SU-DHL-6 (cell line): ENCODE data around the gene BANK1.

Source experiments
- H2AFZ ChIP-seq: fragments of 200-600 bp; sonication (generic); 2 replicates; pipeline ENCODE4 v1.6.1; 2014; ENCODE audit warnings: low read depth, mild to moderate bottlenecking, moderate library complexity, mixed read lengths, antibody characterized with exemption, low read length; ENCODE audit not compliant: severe bottlenecking
- H3F3A ChIP-seq: fragments of 200-600 bp; shearing (Covaris generic); 2 replicates; pipeline ENCODE4 v1.6.0; 2016; ENCODE audit warnings: antibody characterized with exemption, mild to moderate bottlenecking; ENCODE audit not compliant: insufficient read depth
- H3K27ac ChIP-seq: fragments of 200-600 bp; sonication (generic); 2 replicates; pipeline ENCODE4 v1.5.1; 2016; ENCODE audit warnings: low read depth, mild to moderate bottlenecking, low read length, moderate library complexity, mixed read lengths
- H3K27me3 ChIP-seq: fragments of 200-600 bp; sonication (generic), shearing (Covaris generic); 2 replicates; pipeline ENCODE4 v1.6.0; 2014; ENCODE audit warnings: mild to moderate bottlenecking, low read length
- H3K36me3 ChIP-seq: fragments of 200-600 bp; sonication (generic); 2 replicates; pipeline ENCODE4 v1.6.1; 2014; ENCODE audit warnings: mild to moderate bottlenecking, low read length, mixed read lengths
- H3K4me2 ChIP-seq: fragments of 300-600, 200-600 bp; shearing (Covaris generic), sonication (generic); 2 replicates; pipeline ENCODE4 v1.6.0; 2014; ENCODE audit warnings: low read length, low read depth, mild to moderate bottlenecking; ENCODE audit not compliant: poor library complexity, severe bottlenecking
- H3K4me3 ChIP-seq: fragments of 200-600 bp; sonication (generic); 2 replicates; pipeline ENCODE4 v1.5.1; 2014; ENCODE audit warnings: antibody characterized with exemption, low read length, mild to moderate bottlenecking, mixed read lengths; ENCODE audit not compliant: insufficient read depth, poor library complexity, severe bottlenecking
- H3K79me2 ChIP-seq: fragments of 200-600 bp; sonication (generic); 2 replicates; pipeline ENCODE4 v1.6.1; 2014; ENCODE audit warnings: mild to moderate bottlenecking, low read length, moderate library complexity; ENCODE audit not compliant: insufficient read depth
- H3K9ac ChIP-seq: fragments of 200-600 bp; sonication (generic); 2 replicates; pipeline ENCODE4 v1.7.0; 2014; ENCODE audit warnings: mild to moderate bottlenecking, low read length
- H3K9me2 ChIP-seq: fragments of 200-600 bp; sonication (generic); replicated peaks from 2 replicates; pipeline ENCODE4 v1.6.1; 2014; ENCODE audit warnings: low read length; ENCODE audit not compliant: insufficient read depth
- H3K9me3 ChIP-seq: fragments of 200-600 bp; sonication (generic); 2 replicates; pipeline ENCODE4 v1.6.1; 2014; ENCODE audit warnings: low read length, mixed read lengths; ENCODE audit not compliant: insufficient read depth
- H4K20me1 ChIP-seq: fragments of 200-600 bp; sonication (generic); 2 replicates; pipeline ENCODE4 v1.6.1; 2014; ENCODE audit warnings: low read depth, mild to moderate bottlenecking, antibody characterized with exemption, low read length, moderate library complexity, mixed read lengths
- EZH2phosphoT487 ChIP-seq: fragments of 200-600 bp; sonication (generic), shearing (Covaris generic); conservative IDR thresholded peaks from 2 replicates; pipeline ENCODE4 v1.6.1; 2018; ENCODE audit warnings: mild to moderate bottlenecking, antibody characterized with exemption, low read length, moderate library complexity, mixed read lengths
- TF ChIP-seq, protein P1 (sequence below): fragments of 200-600 bp; sonication (generic); IDR thresholded peaks from one replicate; pipeline ENCODE4 v1.5.1; 2017; ENCODE audit warnings: antibody characterized with exemption, mild to moderate bottlenecking, low read length, moderate library complexity; ENCODE audit not compliant: insufficient read depth, poor library complexity, severe bottlenecking

The BANK1 gene

GRCh38 chr4:101795704-101796103 is 5.2 kb downstream of the BANK1 start:
- peak overlapping the region; percentile 18 for H3K4me3 ChIP-seq
- H3K79me2 ChIP-seq = no peaks in the 10 kb centered on the region
- H3K9me2 ChIP-seq = no peaks in the 10 kb centered on the region
- no peak overlapping the region for H2AFZ ChIP-seq
- no peaks in the 10 kb centered on the region for H4K20me1 ChIP-seq
- no peaks in the 10 kb centered on the region for H3K36me3 ChIP-seq
- peak overlapping the region; percentile 58 for H3K27ac ChIP-seq
- no peak for TF ChIP-seq EZH2phosphoT487
- TF ChIP-seq, protein P1, sequence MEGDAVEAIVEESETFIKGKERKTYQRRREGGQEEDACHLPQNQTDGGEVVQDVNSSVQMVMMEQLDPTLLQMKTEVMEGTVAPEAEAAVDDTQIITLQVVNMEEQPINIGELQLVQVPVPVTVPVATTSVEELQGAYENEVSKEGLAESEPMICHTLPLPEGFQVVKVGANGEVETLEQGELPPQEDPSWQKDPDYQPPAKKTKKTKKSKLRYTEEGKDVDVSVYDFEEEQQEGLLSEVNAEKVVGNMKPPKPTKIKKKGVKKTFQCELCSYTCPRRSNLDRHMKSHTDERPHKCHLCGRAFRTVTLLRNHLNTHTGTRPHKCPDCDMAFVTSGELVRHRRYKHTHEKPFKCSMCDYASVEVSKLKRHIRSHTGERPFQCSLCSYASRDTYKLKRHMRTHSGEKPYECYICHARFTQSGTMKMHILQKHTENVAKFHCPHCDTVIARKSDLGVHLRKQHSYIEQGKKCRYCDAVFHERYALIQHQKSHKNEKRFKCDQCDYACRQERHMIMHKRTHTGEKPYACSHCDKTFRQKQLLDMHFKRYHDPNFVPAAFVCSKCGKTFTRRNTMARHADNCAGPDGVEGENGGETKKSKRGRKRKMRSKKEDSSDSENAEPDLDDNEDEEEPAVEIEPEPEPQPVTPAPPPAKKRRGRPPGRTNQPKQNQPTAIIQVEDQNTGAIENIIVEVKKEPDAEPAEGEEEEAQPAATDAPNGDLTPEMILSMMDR = no peak
- no peaks in the 10 kb centered on the region for H3K9me3 ChIP-seq
- peak overlapping the region; percentile 59 for H3K4me2 ChIP-seq
- H3F3A ChIP-seq = peaks cover 21% of the 10 kb centered on the region; the same call in 1 of the 2 replicates
- peak overlapping the region; percentile 32 for H3K9ac ChIP-seq
- no peaks in the 10 kb centered on the region for H3K27me3 ChIP-seq

- no peaks in the 10 kb centered on the region for H3K9me2 ChIP-seq
- no peaks in the 10 kb centered on the region for H4K20me1 ChIP-seq
- H3K4me2 ChIP-seq = peak overlapping the region; percentile 57
- H3F3A ChIP-seq = peaks cover 13% of the 10 kb centered on the region; the same call in 1 of the 2 replicates
- no peaks in the 10 kb centered on the region for H3K27me3 ChIP-seq
- TF ChIP-seq EZH2phosphoT487 = no peak
- TF ChIP-seq, protein P1 = no peak
- H3K27ac ChIP-seq = peak overlapping the region; percentile 70
- no peaks in the 10 kb centered on the region for H3K36me3 ChIP-seq
- no peaks in the 10 kb centered on the region for H3K79me2 ChIP-seq
- H3K9ac ChIP-seq = peak overlapping the region; percentile 18
- no peak overlapping the region for H2AFZ ChIP-seq
- H3K9me3 ChIP-seq = no peaks in the 10 kb centered on the region
- H3K4me3 ChIP-seq = no peak overlapping the region
Observed at GRCh38 chr4:101801958-101802357, 11.4 kb downstream of the BANK1 start.

DNA sequence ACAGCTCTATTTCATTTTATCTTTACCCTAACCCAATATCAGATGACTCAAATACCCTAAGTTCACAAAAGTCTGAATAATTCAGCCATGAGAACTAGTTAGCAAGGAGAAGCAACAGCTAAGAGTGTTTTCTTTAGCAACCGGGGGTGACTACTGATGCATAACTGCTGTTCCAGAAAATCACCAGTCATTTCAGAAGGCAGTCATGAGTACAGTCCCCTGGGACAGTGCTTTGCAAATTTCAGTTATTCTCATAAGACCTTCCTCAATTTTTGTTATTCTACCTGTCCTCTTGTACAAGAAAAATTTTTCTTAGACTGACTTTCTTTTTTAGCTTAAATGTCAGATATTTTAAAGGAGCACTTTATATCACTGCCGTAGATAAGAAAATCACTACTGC is 16.4 kb downstream of the BANK1 start:
- H3F3A ChIP-seq = peaks cover 22% of the 10 kb centered on the region; the same call in 1 of the 2 replicates
- H3K9ac ChIP-seq = peak overlapping the region; percentile 38; the same call in 1 of the 2 replicates
- H4K20me1 ChIP-seq = no peaks in the 10 kb centered on the region
- H3K27ac ChIP-seq = peak overlapping the region; percentile 80
- no peaks in the 10 kb centered on the region for H3K79me2 ChIP-seq
- H3K4me3 ChIP-seq = peak overlapping the region; percentile 29
- no peaks in the 10 kb centered on the region for H3K9me2 ChIP-seq
- no peaks in the 10 kb centered on the region for H3K9me3 ChIP-seq
- H2AFZ ChIP-seq = no peak overlapping the region
- H3K36me3 ChIP-seq = no peaks in the 10 kb centered on the region
- TF ChIP-seq, protein P1 = no peak
- TF ChIP-seq EZH2phosphoT487 = no peak
- no peaks in the 10 kb centered on the region for H3K27me3 ChIP-seq
- H3K4me2 ChIP-seq = peak overlapping the region; percentile 71
